HepG2 (cell line): Measurements from ENCODE around the gene ASPHD1. TPM values are rescaled to one million over a fixed set of nuclear protein-coding genes. Genes with fewer than 3 reads are reported as not detected.

ENCODE experiments used
- ATAC-seq: fragments of 200-7000 bp; cut with Tn5 transposase; 3 replicates; pipeline ENCODE4 v1.9.1; 2020; ENCODE audit warnings: mild to moderate bottlenecking, moderate library complexity
- BruUV-seq: library from RNA; stranded (reverse); fragments of 400-500 nt; replicated peaks from 2 replicates; lab custom pipeline; 2021; lab: Mats Ljungman, UMichigan
- CTCF ChIA-PET: fragments of 300-600 bp; formaldehyde crosslinking; extraction: SDS; loops from one replicate; lab custom pipeline; 2021; ENCODE audit warnings: low total read pairs, inconsistent platforms, low intra/inter-chr PET ratio; lab: Yijun Ruan, JAX
- POLR2A ChIA-PET: fragments of 350-600 bp; sonication (Branson Sonifier 250); formaldehyde crosslinking; loops from one replicate; lab custom pipeline; 2020; ENCODE audit warnings: antibody characterized with exemption, inconsistent platforms; lab: Yijun Ruan, JAX
- DNase-seq: peaks from one replicate; pipeline ENCODE4 v3.0.0-alpha.2; 2015; ENCODE audit warnings: low spot score
- FAIRE-seq: peaks from 3 replicates; lab custom pipeline; 2011; peaks lifted over from hg19 to GRCh38; lab: Jason Lieb, UNC
- H2AFZ ChIP-seq: one replicate; pipeline ENCODE4 v1.6.1; 2011; ENCODE audit warnings: low read length, inconsistent platforms
- H3K27ac ChIP-seq: fragments of 300-600 bp; 3 replicates; pipeline ENCODE4 v1.8.0; 2011; ENCODE audit warnings: mixed run types, mild to moderate bottlenecking, mixed read lengths, low read length, inconsistent platforms; ENCODE audit not compliant: insufficient read depth; ENCODE audit errors: extremely low read length
- H3K27me3 ChIP-seq, 2 experiments: fragments of 200-600 bp in 1 of 2; 2 replicates in 1 of 2; 3 replicates in 1 of 2; pipeline versions ENCODE4 v1.6.0 to v1.8.0; 2011; ENCODE audit warnings: low read length in 2 of 2, mild to moderate bottlenecking in 2 of 2, moderate library complexity in 2 of 2, inconsistent platforms in 1 of 2; ENCODE audit not compliant: insufficient read depth in 2 of 2, control insufficient read depth in 1 of 2
- H3K36me3 ChIP-seq, 2 experiments: fragments of 200-600 bp in 1 of 2; replicated peaks in 1 of 2; 2 replicates in 1 of 2; 3 replicates in 1 of 2; pipeline versions ENCODE4 v1.5.1 to v1.8.0; 2011; ENCODE audit warnings: low read length in 2 of 2, inconsistent platforms in 1 of 2; ENCODE audit not compliant: insufficient read depth in 2 of 2, control insufficient read depth in 1 of 2
- H3K4me1 ChIP-seq: 2 replicates; pipeline ENCODE4 v1.5.1; 2012; ENCODE audit warnings: low read length, inconsistent platforms; ENCODE audit not compliant: insufficient read depth
- H3K4me2 ChIP-seq: 2 replicates; pipeline ENCODE4 v1.6.0; 2011; ENCODE audit warnings: low read depth, low read length, inconsistent platforms
- H3K4me3 ChIP-seq, 3 experiments: fragments of 200-600 bp in 1 of 3; sonication (generic), shearing (Covaris generic) in 1 of 3; replicated peaks in 1 of 3; 2 replicates each; pipeline ENCODE4 v1.5.1; 2011 to 2016; ENCODE audit warnings: low read length in 3 of 3, inconsistent platforms in 2 of 3, low read depth in 2 of 3, mild to moderate bottlenecking in 2 of 3, control low read depth in 1 of 3, mixed read lengths in 1 of 3; ENCODE audit not compliant: insufficient read depth in 1 of 3
- H3K79me2 ChIP-seq: one replicate; pipeline ENCODE4 v1.6.1; 2011; ENCODE audit warnings: low read length, inconsistent platforms; ENCODE audit not compliant: insufficient read depth
- H3K9ac ChIP-seq: 2 replicates; pipeline ENCODE4 v1.6.0; 2011; ENCODE audit warnings: mild to moderate bottlenecking, low read depth, low read length, inconsistent platforms; ENCODE audit not compliant: insufficient read depth
- H3K9me3 ChIP-seq: 2 replicates; pipeline ENCODE4 v1.5.1; 2012; ENCODE audit warnings: mild to moderate bottlenecking, low read length
- H4K20me1 ChIP-seq: 2 replicates; pipeline ENCODE4 v1.6.0; 2011; ENCODE audit warnings: inconsistent platforms, mild to moderate bottlenecking, low read length, moderate library complexity; ENCODE audit not compliant: insufficient read depth
- AGO2 ChIP-seq: fragments of 200-400 bp; formaldehyde crosslinking; optimal IDR thresholded peaks from 2 replicates; pipeline ENCODE3; 2017; ENCODE audit warnings: mild to moderate bottlenecking, low read depth, low read length, moderate library complexity
- IKZF4 ChIP-seq: sonication (generic); formaldehyde crosslinking; IDR thresholded peaks from 2 replicates; pipeline ENCODE4 v1.5.1; 2020; ENCODE audit warnings: borderline replicate concordance, mild to moderate bottlenecking, low read depth, missing genetic modification reagents; ENCODE audit errors: not compliant biosample characterization
- SNAI1 ChIP-seq: sonication (generic); formaldehyde crosslinking; IDR thresholded peaks from 2 replicates; pipeline ENCODE4 v1.5.0; 2020; ENCODE audit warnings: mild to moderate bottlenecking, missing genetic modification reagents, borderline replicate concordance
- ZFP36 ChIP-seq: fragments of 150-350 bp; IDR thresholded peaks from 2 replicates; pipeline ENCODE4 v1.6.1; 2018; ENCODE audit warnings: borderline replicate concordance, low read length, low read depth; ENCODE audit not compliant: partially characterized antibody
- ZNF644 ChIP-seq: IDR thresholded peaks from 2 replicates; pipeline ENCODE4 v1.6.1; 2016; ENCODE audit warnings: low read depth
- ZNF891 ChIP-seq: sonication (generic); formaldehyde crosslinking; IDR thresholded peaks from 2 replicates; pipeline ENCODE4 v1.5.0; 2020; ENCODE audit warnings: mild to moderate bottlenecking, missing genetic modification reagents
- WGBS: methylation state at CpG from one replicate; pipeline ENCODE4 v1.1.6; 2017; ENCODE audit warnings: low lambda C conversion rate; 5-methylcytosine and 5-hydroxymethylcytosine counted together
- in situ Hi-C: cut with HindIII; loops from 2 replicates; pipeline ENCODE4 v1.10.0; 2017; ENCODE audit warnings: low pct_unique_long_range_greater_than_20kb; ENCODE audit not compliant: extremely low pct_ligation_motif_present
- intact Hi-C: fragments of 100-400 bp; cut with micrococcal nuclease; formaldehyde crosslinking; loops from one replicate; pipeline ENCODE4 v1.10.0; 2022; ENCODE audit not compliant: unreplicated experiment
- polyA plus RNA-seq, 8 experiments: library from polyadenylated mRNA; depleted of rRNA in 3 of 8; stranded (reverse) in 7 of 8; unstranded in 1 of 8; fragments of >200 nt; fragmentation: Illumina TruSeq in 4 of 8; extraction: Trizol in 4 of 8; gene quantifications; 2 replicates each; pipeline versions ENCODE4 v1.2.1 to v1.2.3, GENCODE V29; 2011 to 2016; ENCODE audit warnings: low read depth in 4 of 8, missing spikeins in 1 of 8, mixed read lengths in 1 of 8; ENCODE audit not compliant: insufficient read depth in 1 of 8
- total RNA-seq, 5 experiments: library from RNA; depleted of rRNA; stranded (reverse); fragments of >200 nt; fragmentation: Illumina TruSeq; extraction: Trizol; gene quantifications; 2 replicates each; pipeline ENCODE4 v1.2.3, GENCODE V29; 2016; ENCODE audit warnings: low read depth in 1 of 5

The ASPHD1 gene
- total and polyA plus RNA-seq, 2 of the 13 experiments (the other 11 are each of a cell fraction or from before 2014, with no cell fraction given): 13.1 to 19.7 TPM

- in situ Hi-C loops: no loop called here
- FAIRE-seq: no peak
These were observed 23.6 kb upstream of the ASPHD1 start for GRCh38 chr16:29876594-29877249.

GRCh38 chr16:29877266-29877961 lies 22.9 kb upstream of the ASPHD1 start:
- CTCF ChIA-PET: no interaction called here
- no peak for FAIRE-seq
- no peaks in the 10 kb centered on the region for H3K79me2 ChIP-seq
- H3K4me3 ChIP-seq: no peak overlapping the region
- ATAC-seq: peak; percentile 18; the same call in 2 of the 3 replicates
- H3K4me2 ChIP-seq: no peak overlapping the region
- POLR2A ChIA-PET: interaction anchor here (0.6 to 0.7 kb wide), 2 partner anchors 31 to 50 kb away, joined by 3 read pairs; no protein-coding TSS in a partner anchor
- 96% methylated on average over 28 of the region's 28 CpGs for WGBS
- H3K9me3 ChIP-seq: no peaks in the 10 kb centered on the region
- H2AFZ ChIP-seq: no peak overlapping the region
- H3K27me3 ChIP-seq: no peaks in the 10 kb centered on the region
- no peak for DNase-seq
- in situ Hi-C loops: no loop called here
- no peak overlapping the region for H3K9ac ChIP-seq
- peaks cover 0 to 7% of the 10 kb centered on the region in 2 experiments; a peak in 3 of 5 replicates for H3K36me3 ChIP-seq
- H4K20me1 ChIP-seq: no peaks in the 10 kb centered on the region
- H3K27ac ChIP-seq: no peak overlapping the region
- no TSS peak for BruUV-seq
- TF ChIP-seq IKZF4 (CRISPR knock-in tag) (no peak), ZNF644 (CRISPR knock-in tag) (no peak), AGO2 (peak; percentile 45)
- peaks cover 12% of the 10 kb centered on the region for H3K4me1 ChIP-seq
- intact Hi-C loops: no loop called here

More at GRCh38 chr16:29876594-29877249, 23.6 kb upstream of the ASPHD1 start:
- no peaks in the 10 kb centered on the region for H4K20me1 ChIP-seq
- DNase-seq (no peak), ATAC-seq (no peak)
- peaks cover 12% of the 10 kb centered on the region for H3K4me1 ChIP-seq
- H3K9me3 ChIP-seq: no peaks in the 10 kb centered on the region
- H3K27ac ChIP-seq: no peak overlapping the region
- H3K9ac ChIP-seq: no peak overlapping the region
- intact Hi-C loops: no loop called here
- CTCF ChIA-PET: no interaction called here
- TF ChIP-seq ZFP36: no peak
- TF ChIP-seq SNAI1 (CRISPR knock-in tag): no peak
- TF ChIP-seq ZNF891 (CRISPR knock-in tag): 0 out of 2 replicates have a peak, but pooled peaks have one; percentile 25
- H3K27me3 ChIP-seq: no peaks in the 10 kb centered on the region
- H2AFZ ChIP-seq: no peak overlapping the region
- 95% methylated on average over 38 of the region's 45 CpGs for WGBS
- no peak overlapping the region for H3K4me2 ChIP-seq
- POLR2A ChIA-PET: no interaction called here
- BruUV-seq: no TSS peak
- no peak overlapping the region for H3K4me3 ChIP-seq
- H3K36me3 ChIP-seq: peaks cover 0 to 7% of the 10 kb centered on the region in 2 experiments; a peak in 4 of 5 replicates
- no peaks in the 10 kb centered on the region for H3K79me2 ChIP-seq
